K562 (cell line): ENCODE results near the gene CACNA1A. TPM values are rescaled to one million over a fixed set of nuclear protein-coding genes. Genes with fewer than 3 reads are reported as not detected.
A peak's percentile ranks its signal among the peaks of the same experiment; 100 is the strongest.

ENCODE experiments used
- ATAC-seq: fragments of 200-7000 bp; cut with Tn5 transposase; 3 replicates; pipeline ENCODE4 v1.9.1; 2020; ENCODE audit warnings: moderate library complexity
- BruUV-seq: library from RNA; stranded (reverse); fragments of 400-500 nt; replicated peaks from 2 replicates; lab custom pipeline; 2021; lab: Mats Ljungman, UMichigan
- CTCF ChIA-PET: fragments of 300-600 bp; formaldehyde crosslinking; extraction: SDS; loops from one replicate; lab custom pipeline; 2021; ENCODE audit warnings: low intra/inter-chr PET ratio; lab: Yijun Ruan, JAX
- POLR2A ChIA-PET: fragments of 300-600, 350-650 bp; sonication (Branson Sonifier 250); formaldehyde crosslinking; extraction: SDS; loops from one replicate; lab custom pipeline; 2021; ENCODE audit warnings: antibody characterized with exemption, inconsistent platforms; lab: Yijun Ruan, JAX
- DNase-seq, 4 experiments: peaks; one replicate each; pipeline versions ENCODE4 v3.0.0 to v3.0.0-alpha.2; 2011 to 2018; ENCODE audit warnings: low spot score in 3 of 4, mixed read lengths in 3 of 4; ENCODE audit errors: extremely low read depth in 1 of 4
- FAIRE-seq: peaks from 2 replicates; lab custom pipeline; 2011; peaks lifted over from hg19 to GRCh38; lab: Jason Lieb, UNC
- H2AFZ ChIP-seq: 2 replicates; pipeline ENCODE4 v1.6.0; 2011; ENCODE audit warnings: low read depth, low read length, control low read depth, inconsistent platforms
- H3K27ac ChIP-seq: fragments of 200-600 bp; 3 replicates; pipeline ENCODE4 v1.8.0; 2011; ENCODE audit warnings: low read depth, mild to moderate bottlenecking, control low read depth, inconsistent platforms, low read length, moderate library complexity, mixed read lengths; ENCODE audit errors: extremely low read depth
- H3K27me3 ChIP-seq, 2 experiments: fragments of 300-600 bp in 1 of 2; 2 replicates in 1 of 2; 3 replicates in 1 of 2; pipeline versions ENCODE4 v1.6.0 to v1.8.0; 2011; ENCODE audit warnings: inconsistent platforms in 2 of 2, low read length in 2 of 2, mild to moderate bottlenecking in 1 of 2, mixed read lengths in 1 of 2, moderate library complexity in 1 of 2; ENCODE audit not compliant: control insufficient read depth in 2 of 2, insufficient read depth in 2 of 2
- H3K36me3 ChIP-seq: fragments of 300-600 bp; 3 replicates; pipeline ENCODE4 v1.8.0; 2011; ENCODE audit warnings: mild to moderate bottlenecking, low read length, inconsistent platforms; ENCODE audit not compliant: control insufficient read depth, insufficient read depth
- H3K4me1 ChIP-seq, 2 experiments: fragments of 200-600 bp in 1 of 2; replicated peaks in 1 of 2; 2 replicates in 1 of 2; 3 replicates in 1 of 2; pipeline versions ENCODE4 v1.5.1 to v1.8.0; 2011; ENCODE audit warnings: inconsistent platforms in 2 of 2, low read length in 2 of 2, mild to moderate bottlenecking in 1 of 2, mixed read lengths in 1 of 2, moderate library complexity in 1 of 2; ENCODE audit not compliant: control insufficient read depth in 2 of 2, insufficient read depth in 2 of 2
- H3K4me2 ChIP-seq: 2 replicates; pipeline ENCODE4 v1.6.1; 2011; ENCODE audit warnings: low read length, control low read depth, inconsistent platforms, mixed read lengths; ENCODE audit not compliant: insufficient read depth
- H3K4me3 ChIP-seq: fragments of 200-600 bp; sonication (generic), shearing (Covaris generic); 2 replicates; pipeline ENCODE4 v1.5.1; 2016; ENCODE audit warnings: control low read depth, inconsistent platforms
- H3K79me2 ChIP-seq: fragments of 200-600 bp; 3 replicates; pipeline ENCODE4 v1.8.0; 2011; ENCODE audit warnings: low read length, inconsistent platforms; ENCODE audit not compliant: control insufficient read depth, insufficient read depth
- H3K9ac ChIP-seq, 2 experiments: 2 replicates each; pipeline versions ENCODE4 v1.6.0 to v1.6.1; 2011; ENCODE audit warnings: low read depth in 2 of 2, low read length in 2 of 2, control low read depth in 1 of 2, inconsistent platforms in 1 of 2, mild to moderate bottlenecking in 1 of 2, mixed read lengths in 1 of 2; ENCODE audit not compliant: insufficient read depth in 1 of 2
- H3K9me1 ChIP-seq: one replicate; pipeline ENCODE4 v1.6.0; 2011; ENCODE audit warnings: inconsistent platforms, mild to moderate bottlenecking, low read length, moderate library complexity; ENCODE audit not compliant: control insufficient read depth, insufficient read depth
- H3K9me3 ChIP-seq: replicated peaks from 2 replicates; pipeline ENCODE4 v1.5.1; 2011; ENCODE audit warnings: low read depth, low read length, inconsistent platforms; ENCODE audit not compliant: control insufficient read depth, insufficient read depth
- H4K20me1 ChIP-seq: replicated peaks from 2 replicates; pipeline ENCODE4 v1.6.1; 2011; ENCODE audit warnings: low read length, inconsistent platforms, mixed read lengths; ENCODE audit not compliant: control insufficient read depth, insufficient read depth
- CREB1 ChIP-seq, 2 experiments: sonication (generic) in 1 of 2; formaldehyde crosslinking in 1 of 2; IDR thresholded peaks; 2 replicates each; pipeline versions ENCODE4 v1.6.1 to v1.8.0; 2012 to 2022; ENCODE audit warnings: inconsistent platforms in 1 of 2, mild to moderate bottlenecking in 1 of 2, missing genetic modification reagents in 1 of 2, moderate library complexity in 1 of 2
- HEY1 ChIP-seq: fragments of 250-450 bp; sonication (Bioruptor Pico); IDR thresholded peaks from 2 replicates; pipeline ENCODE4 v1.5.0; 2020; ENCODE audit warnings: mild to moderate bottlenecking, moderate library complexity, borderline replicate concordance
- TEAD1 ChIP-seq, 2 experiments: fragments of 450-650 bp in 1 of 2; sonication (generic) in 1 of 2; formaldehyde crosslinking; IDR thresholded peaks; 2 replicates each; pipeline versions ENCODE4 v1.4.0 to v1.8.0; 2020 to 2022; ENCODE audit warnings: mild to moderate bottlenecking in 2 of 2, missing genetic modification reagents in 1 of 2
- ZNF584 ChIP-seq: fragments of 200-800 bp; sonication (Bioruptor generic); IDR thresholded peaks from 2 replicates; pipeline ENCODE4 v1.6.1; 2016; ENCODE audit warnings: low read depth, mild to moderate bottlenecking, missing genetic modification characterization, missing compliant biosample characterization
- WGBS: fragments of 100-300 bp; shearing (Covaris generic); methylation state at CpG from one replicate; pipeline ENCODE4 v1.1.6; 2016; ENCODE audit warnings: low coverage, mixed read lengths; ENCODE audit not compliant: insufficient coverage; ENCODE audit errors: missing lambda C conversion rate; 5-methylcytosine and 5-hydroxymethylcytosine counted together
- in situ Hi-C: fragments of 300-500 bp; cut with MboI; formaldehyde crosslinking; loops from 4 replicates; pipeline ENCODE4 v1.15.0; 2018; ENCODE audit warnings: inconsistent platforms, mixed read lengths
- intact Hi-C: fragments of 100-400 bp; cut with micrococcal nuclease; formaldehyde crosslinking; loops from 2 replicates; pipeline ENCODE4 v1.14.2; 2022
- polyA plus RNA-seq, 8 experiments: library from polyadenylated mRNA; depleted of rRNA in 4 of 8; stranded (reverse) in 5 of 8; unstranded in 3 of 8; fragments of >200 nt; fragmentation: Nextera tagmentation in 2 of 8; fragmentation: Illumina TruSeq in 1 of 8; extraction: Ambion mirVana in 2 of 8; extraction: Trizol in 1 of 8; gene quantifications; 2 replicates each; pipeline versions ENCODE4 v1.2.1 to v1.2.3, GENCODE V29; 2011 to 2014; ENCODE audit warnings: inconsistent platforms in 1 of 8, missing spikeins in 1 of 8
- total RNA-seq, 7 experiments: library from RNA; depleted of rRNA in 6 of 7; stranded (reverse); fragments of >200 nt in 6 of 7; fragmentation: Illumina TruSeq in 2 of 7; extraction: Trizol in 2 of 7; gene quantifications; 2 replicates each; pipeline versions ENCODE4 v1.2.1 to v1.2.3, GENCODE V29; 2011 to 2021; ENCODE audit warnings: low replicate concordance in 1 of 7
- TF ChIP-seq, protein P1 (sequence below): fragments of 250-450 bp; sonication (Bioruptor Pico); IDR thresholded peaks from 2 replicates; pipeline ENCODE4 v1.4.0; 2020; ENCODE audit warnings: mild to moderate bottlenecking, moderate library complexity, borderline replicate concordance
- TF ChIP-seq, protein P2 (sequence below): fragments of 450-650 bp; conservative IDR thresholded peaks from 2 replicates; pipeline ENCODE4 v1.6.1; 2016; ENCODE audit warnings: missing genetic modification characterization, low read depth, mild to moderate bottlenecking, control low read depth, missing compliant biosample characterization

Gene CACNA1A
- total and polyA plus RNA-seq, 9 of the 15 experiments (the other 6 are each of a cell fraction or from before 2014, with no cell fraction given): 0.03 to 0.20 (median 0.09) TPM; not detected in 1

DNA sequence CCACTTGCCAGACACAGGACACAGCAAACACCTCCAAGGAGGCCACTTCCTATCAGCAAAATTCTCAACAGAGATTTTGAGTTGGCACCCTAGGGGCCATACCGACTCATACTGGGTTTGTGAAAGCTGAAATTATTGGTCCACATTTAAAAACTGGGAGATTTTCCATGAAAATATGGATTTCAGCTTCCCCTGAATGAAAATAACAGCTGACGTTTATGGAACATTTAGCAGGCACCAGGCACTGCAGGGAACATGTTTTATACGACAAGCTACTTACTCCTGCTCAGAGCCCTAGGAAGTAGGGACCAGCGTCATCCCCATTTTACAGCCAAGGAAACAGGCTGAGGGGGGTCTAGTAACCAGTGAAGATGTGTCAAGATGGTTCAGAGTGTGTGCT lies 186.8 kb downstream of the CACNA1A start (continued):
- TF ChIP-seq ZNF584 (CRISPR knock-in tag) (no peak), TEAD1 (CRISPR knock-in tag; IDR thresholded peaks at IDR 0.05) (no peak), HEY1 (CRISPR knock-in tag) (no peak)
- TF ChIP-seq, protein P1, sequence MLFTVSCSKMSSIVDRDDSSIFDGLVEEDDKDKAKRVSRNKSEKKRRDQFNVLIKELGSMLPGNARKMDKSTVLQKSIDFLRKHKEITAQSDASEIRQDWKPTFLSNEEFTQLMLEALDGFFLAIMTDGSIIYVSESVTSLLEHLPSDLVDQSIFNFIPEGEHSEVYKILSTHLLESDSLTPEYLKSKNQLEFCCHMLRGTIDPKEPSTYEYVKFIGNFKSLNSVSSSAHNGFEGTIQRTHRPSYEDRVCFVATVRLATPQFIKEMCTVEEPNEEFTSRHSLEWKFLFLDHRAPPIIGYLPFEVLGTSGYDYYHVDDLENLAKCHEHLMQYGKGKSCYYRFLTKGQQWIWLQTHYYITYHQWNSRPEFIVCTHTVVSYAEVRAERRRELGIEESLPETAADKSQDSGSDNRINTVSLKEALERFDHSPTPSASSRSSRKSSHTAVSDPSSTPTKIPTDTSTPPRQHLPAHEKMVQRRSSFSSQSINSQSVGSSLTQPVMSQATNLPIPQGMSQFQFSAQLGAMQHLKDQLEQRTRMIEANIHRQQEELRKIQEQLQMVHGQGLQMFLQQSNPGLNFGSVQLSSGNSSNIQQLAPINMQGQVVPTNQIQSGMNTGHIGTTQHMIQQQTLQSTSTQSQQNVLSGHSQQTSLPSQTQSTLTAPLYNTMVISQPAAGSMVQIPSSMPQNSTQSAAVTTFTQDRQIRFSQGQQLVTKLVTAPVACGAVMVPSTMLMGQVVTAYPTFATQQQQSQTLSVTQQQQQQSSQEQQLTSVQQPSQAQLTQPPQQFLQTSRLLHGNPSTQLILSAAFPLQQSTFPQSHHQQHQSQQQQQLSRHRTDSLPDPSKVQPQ: no peak

DNA sequence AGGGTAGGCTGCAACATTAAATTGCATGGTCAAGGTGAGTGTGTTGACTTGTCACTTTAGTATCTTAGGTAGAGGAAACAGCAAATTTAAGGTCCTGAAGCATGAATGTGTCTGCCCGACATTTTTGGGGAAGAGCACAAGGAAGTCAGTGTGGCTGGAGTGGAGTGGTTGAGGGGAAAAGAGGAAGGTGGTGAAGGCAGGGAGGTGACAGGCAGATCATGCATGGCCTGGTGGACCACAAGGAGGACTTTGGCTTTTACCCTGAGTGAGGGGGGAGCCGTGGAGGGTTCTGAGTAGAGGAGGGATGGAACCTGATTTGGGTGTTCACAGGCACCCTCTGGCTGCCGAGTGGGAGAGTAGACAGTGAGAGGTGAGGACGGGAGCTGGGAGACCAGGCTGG lies 188.1 kb downstream of the CACNA1A start:
- Histone ChIP-seq H3K79me2 (no peaks in the 10 kb centered on the region), H3K4me3 (no peak overlapping the region), H3K36me3 (no peaks in the 10 kb centered on the region), H3K9me3 (no peaks in the 10 kb centered on the region), H4K20me1 (no peaks in the 10 kb centered on the region), H2AFZ (no peak overlapping the region), H3K9ac (no peak overlapping the region), H3K27ac (no peak overlapping the region), H3K4me2 (no peak overlapping the region), H3K4me1 (no peaks in the 10 kb centered on the region), H3K27me3 (peaks cover 2 to 27% of the 10 kb centered on the region in 2 experiments; a peak in 1 of 5 replicates), H3K9me1 (no peaks in the 10 kb centered on the region)
- DNase-seq (no peak), ATAC-seq (no peak), FAIRE-seq (no peak)
- intact Hi-C loops: no loop called here
- CTCF ChIA-PET: no interaction called here
- TF ChIP-seq, protein P2, sequence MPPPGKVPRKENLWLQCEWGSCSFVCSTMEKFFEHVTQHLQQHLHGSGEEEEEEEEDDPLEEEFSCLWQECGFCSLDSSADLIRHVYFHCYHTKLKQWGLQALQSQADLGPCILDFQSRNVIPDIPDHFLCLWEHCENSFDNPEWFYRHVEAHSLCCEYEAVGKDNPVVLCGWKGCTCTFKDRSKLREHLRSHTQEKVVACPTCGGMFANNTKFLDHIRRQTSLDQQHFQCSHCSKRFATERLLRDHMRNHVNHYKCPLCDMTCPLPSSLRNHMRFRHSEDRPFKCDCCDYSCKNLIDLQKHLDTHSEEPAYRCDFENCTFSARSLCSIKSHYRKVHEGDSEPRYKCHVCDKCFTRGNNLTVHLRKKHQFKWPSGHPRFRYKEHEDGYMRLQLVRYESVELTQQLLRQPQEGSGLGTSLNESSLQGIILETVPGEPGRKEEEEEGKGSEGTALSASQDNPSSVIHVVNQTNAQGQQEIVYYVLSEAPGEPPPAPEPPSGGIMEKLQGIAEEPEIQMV (tag): peak; percentile 56; the same call in 1 of the 2 replicates
- TF ChIP-seq CREB1 (IDR thresholded peaks at IDR 0.05): no peak
- TF ChIP-seq CREB1 (CRISPR knock-in tag; IDR thresholded peaks at IDR 0.05): no peak
- POLR2A ChIA-PET: no interaction called here
- BruUV-seq: no TSS peak
- in situ Hi-C loops: no loop called here
- 0% methylated on average over 2 of the region's 4 CpGs for WGBS
